Transverse colon (tissue), 4 donors: ENCODE results near the gene CCBE1.

Source experiments
- EP300 ChIP-seq: sonication (generic); formaldehyde crosslinking; IDR thresholded peaks from one replicate; pipeline ENCODE4 v1.6.1; 2017; ENCODE audit warnings: antibody characterized with exemption, low read depth
- POLR2A ChIP-seq: fragments of 450-650 bp; IDR thresholded peaks from one replicate; pipeline ENCODE4 v1.6.1; 2016; ENCODE audit warnings: antibody characterized with exemption, mild to moderate bottlenecking, moderate library complexity
- POLR2AphosphoS5 ChIP-seq, 3 donors: sonication (generic); formaldehyde crosslinking; IDR thresholded peaks; one replicate each; pipeline ENCODE4 v1.6.1; 2016; ENCODE audit warnings: antibody characterized with exemption in 3 of 3
- TF ChIP-seq, protein P1 (sequence below), 5 experiments: fragments of 200-600 bp in 3 of 5; fragments of 450-650 bp in 2 of 5; sonication (generic) in 3 of 5; IDR thresholded peaks; 1 replicate in 2 of 5; 2 replicates in 3 of 5; pipeline ENCODE4 v1.5.1; 2016 to 2017; ENCODE audit warnings: antibody characterized with exemption in 5 of 5, inconsistent platforms in 3 of 5, mild to moderate bottlenecking in 2 of 5, moderate library complexity in 1 of 5

DNA sequence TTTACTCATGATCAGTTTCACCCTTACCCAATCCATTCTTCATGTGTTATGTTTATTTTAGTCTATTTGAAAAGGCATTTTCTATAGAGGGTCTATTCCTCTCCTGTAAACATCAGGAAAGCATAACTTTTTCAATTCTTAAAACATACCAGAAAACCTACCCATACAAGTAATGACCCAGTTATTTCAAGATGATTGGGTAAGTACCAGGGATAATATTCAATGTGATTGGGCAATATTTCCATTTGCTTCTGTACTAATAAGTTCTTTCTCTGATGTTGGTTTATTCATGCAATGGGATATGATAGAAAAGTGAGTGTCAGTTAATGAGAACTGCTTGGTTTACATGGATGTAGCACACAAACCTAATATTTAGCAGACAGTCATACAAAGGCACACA lies 87.6 kb downstream of the CCBE1 start:
- TF ChIP-seq, protein P1, sequence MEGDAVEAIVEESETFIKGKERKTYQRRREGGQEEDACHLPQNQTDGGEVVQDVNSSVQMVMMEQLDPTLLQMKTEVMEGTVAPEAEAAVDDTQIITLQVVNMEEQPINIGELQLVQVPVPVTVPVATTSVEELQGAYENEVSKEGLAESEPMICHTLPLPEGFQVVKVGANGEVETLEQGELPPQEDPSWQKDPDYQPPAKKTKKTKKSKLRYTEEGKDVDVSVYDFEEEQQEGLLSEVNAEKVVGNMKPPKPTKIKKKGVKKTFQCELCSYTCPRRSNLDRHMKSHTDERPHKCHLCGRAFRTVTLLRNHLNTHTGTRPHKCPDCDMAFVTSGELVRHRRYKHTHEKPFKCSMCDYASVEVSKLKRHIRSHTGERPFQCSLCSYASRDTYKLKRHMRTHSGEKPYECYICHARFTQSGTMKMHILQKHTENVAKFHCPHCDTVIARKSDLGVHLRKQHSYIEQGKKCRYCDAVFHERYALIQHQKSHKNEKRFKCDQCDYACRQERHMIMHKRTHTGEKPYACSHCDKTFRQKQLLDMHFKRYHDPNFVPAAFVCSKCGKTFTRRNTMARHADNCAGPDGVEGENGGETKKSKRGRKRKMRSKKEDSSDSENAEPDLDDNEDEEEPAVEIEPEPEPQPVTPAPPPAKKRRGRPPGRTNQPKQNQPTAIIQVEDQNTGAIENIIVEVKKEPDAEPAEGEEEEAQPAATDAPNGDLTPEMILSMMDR (IDR thresholded peaks at IDR 0.05), result no peak
- TF ChIP-seq POLR2A (no peak), EP300 (no peak), POLR2AphosphoS5 (IDR thresholded peaks at IDR 0.05) (no peak)
